ENCODE data around the gene EBPL. TPM values are rescaled to one million over a fixed set of nuclear protein-coding genes. Genes with fewer than 3 reads are reported as not detected.

The EBPL gene
- total RNA-seq, 4 donors from 2014 or later: 37.6 to 81.7 (median 45.0) TPM

DNA sequence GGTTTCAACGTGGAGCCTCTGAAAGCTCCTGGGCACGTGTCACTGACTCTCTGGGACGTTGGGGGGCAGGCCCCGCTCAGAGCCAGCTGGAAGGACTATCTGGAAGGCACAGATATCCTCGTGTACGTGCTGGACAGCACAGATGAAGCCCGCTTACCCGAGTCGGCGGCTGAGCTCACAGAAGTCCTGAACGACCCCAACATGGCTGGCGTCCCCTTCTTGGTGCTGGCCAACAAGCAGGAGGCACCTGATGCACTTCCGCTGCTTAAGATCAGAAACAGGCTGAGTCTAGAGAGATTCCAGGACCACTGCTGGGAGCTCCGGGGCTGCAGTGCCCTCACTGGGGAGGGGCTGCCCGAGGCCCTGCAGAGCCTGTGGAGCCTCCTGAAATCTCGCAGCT lies 60.7 kb downstream of the EBPL start:
- H3K4me1 ChIP-seq: peaks cover 0 to 8% (median 0%) of the 10 kb centered on the region in 3 donors
- TF ChIP-seq POLR2AphosphoS5 (IDR thresholded peaks at IDR 0.05): no peak
- TF ChIP-seq, protein P1, sequence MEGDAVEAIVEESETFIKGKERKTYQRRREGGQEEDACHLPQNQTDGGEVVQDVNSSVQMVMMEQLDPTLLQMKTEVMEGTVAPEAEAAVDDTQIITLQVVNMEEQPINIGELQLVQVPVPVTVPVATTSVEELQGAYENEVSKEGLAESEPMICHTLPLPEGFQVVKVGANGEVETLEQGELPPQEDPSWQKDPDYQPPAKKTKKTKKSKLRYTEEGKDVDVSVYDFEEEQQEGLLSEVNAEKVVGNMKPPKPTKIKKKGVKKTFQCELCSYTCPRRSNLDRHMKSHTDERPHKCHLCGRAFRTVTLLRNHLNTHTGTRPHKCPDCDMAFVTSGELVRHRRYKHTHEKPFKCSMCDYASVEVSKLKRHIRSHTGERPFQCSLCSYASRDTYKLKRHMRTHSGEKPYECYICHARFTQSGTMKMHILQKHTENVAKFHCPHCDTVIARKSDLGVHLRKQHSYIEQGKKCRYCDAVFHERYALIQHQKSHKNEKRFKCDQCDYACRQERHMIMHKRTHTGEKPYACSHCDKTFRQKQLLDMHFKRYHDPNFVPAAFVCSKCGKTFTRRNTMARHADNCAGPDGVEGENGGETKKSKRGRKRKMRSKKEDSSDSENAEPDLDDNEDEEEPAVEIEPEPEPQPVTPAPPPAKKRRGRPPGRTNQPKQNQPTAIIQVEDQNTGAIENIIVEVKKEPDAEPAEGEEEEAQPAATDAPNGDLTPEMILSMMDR (IDR thresholded peaks at IDR 0.05): no peak
- no peak for TF ChIP-seq POLR2A (IDR thresholded peaks at IDR 0.05)
- no peak for TF ChIP-seq EP300 (IDR thresholded peaks at IDR 0.05)
- no peak overlapping the region for H3K27ac ChIP-seq
- no peaks in the 10 kb centered on the region for H3K9me3 ChIP-seq
- no peaks in the 10 kb centered on the region for H3K27me3 ChIP-seq
- ATAC-seq: no peak
- no peak overlapping the region for H3K4me3 ChIP-seq
- no CpG with 5 or more reads among the region's 16 CpGs for WGBS, 2 donors (ENCODE audit: low coverage in 1 of 2)
- H3K36me3 ChIP-seq: no peaks in the 10 kb centered on the region

DNA sequence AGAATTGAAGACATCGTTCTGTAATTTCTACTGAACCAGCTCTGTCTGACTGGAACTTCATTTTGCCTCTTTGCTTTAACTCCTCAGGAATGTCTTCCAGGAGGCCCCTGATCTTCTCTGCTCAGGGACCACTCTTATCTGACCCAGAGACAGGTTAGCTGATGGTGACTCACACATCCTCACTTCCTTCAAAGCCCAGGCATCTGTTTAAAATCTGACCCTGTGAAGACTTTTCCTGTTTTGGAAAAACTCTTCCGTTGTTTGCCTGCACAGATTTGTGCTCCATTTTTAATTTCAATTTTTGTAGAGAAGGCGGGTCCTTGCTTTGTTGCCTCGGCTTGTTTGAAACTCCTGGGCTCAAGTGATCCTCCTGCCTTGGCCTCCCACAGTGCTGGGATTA lies 61.3 kb downstream of the EBPL start:
- Histone ChIP-seq H3K9me3 (no peaks in the 10 kb centered on the region), H3K4me1 (peaks cover 0 to 8% (median 0%) of the 10 kb centered on the region in 3 donors), H3K36me3 (no peaks in the 10 kb centered on the region), H3K4me3 (no peak overlapping the region), H3K27me3 (no peaks in the 10 kb centered on the region), H3K27ac (no peak overlapping the region)
- TF ChIP-seq EP300 (IDR thresholded peaks at IDR 0.05): no peak
- no peak for TF ChIP-seq POLR2A (IDR thresholded peaks at IDR 0.05)
- TF ChIP-seq, protein P1 (IDR thresholded peaks at IDR 0.05): no peak
- TF ChIP-seq POLR2AphosphoS5 (IDR thresholded peaks at IDR 0.05): no peak
- 66 to 69% methylated on average over 2 to 4 of the region's 4 CpGs for WGBS, 2 donors (ENCODE audit: low coverage in 1 of 2)
- no peak for ATAC-seq

DNA sequence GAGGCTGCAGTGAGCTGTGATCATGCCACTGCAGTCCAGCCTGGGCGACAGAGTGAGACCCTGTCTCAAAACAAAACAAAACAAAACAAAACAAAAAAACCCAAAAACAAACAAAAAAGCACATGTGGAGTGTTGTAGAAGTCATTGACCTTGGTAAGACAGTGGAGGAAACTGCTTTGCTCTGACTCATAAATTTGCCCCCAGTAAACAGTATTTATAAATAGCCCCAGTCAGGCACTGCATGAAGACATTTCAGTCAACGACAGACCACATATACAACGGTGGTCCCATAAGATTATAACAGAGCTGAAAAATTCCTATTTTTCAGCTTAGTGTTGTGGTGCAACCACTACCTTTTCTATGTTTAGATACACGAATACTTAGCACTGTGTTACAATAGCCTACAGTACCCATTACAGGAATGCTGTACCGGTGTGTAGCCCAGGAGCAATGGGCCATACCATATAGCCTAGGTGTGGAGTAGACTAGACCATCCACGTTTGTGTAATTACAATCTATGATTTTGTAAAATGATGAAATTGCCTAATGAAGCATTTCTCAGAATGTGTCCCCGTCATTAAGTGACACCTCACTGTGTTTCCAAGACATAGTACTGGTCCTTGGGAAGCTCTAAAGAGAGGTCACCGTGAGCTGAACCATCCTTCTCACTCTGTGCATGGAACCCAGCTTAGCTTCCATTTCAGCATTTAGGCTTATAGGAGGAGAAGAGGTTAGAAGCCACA lies 61.9 kb downstream of the EBPL start:
- Histone ChIP-seq H3K9me3 (no peaks in the 10 kb centered on the region), H3K4me1 (peaks cover 0 to 8% (median 0%) of the 10 kb centered on the region in 3 donors), H3K27ac (no peak overlapping the region), H3K36me3 (no peaks in the 10 kb centered on the region), H3K27me3 (no peaks in the 10 kb centered on the region), H3K4me3 (peak overlapping the region in 1 of 2 donors; percentile 33)
- TF ChIP-seq POLR2AphosphoS5 (IDR thresholded peaks at IDR 0.05): no peak
- TF ChIP-seq, protein P1 (IDR thresholded peaks at IDR 0.05): no peak
- TF ChIP-seq EP300 (IDR thresholded peaks at IDR 0.05): no peak
- no peak for TF ChIP-seq POLR2A (IDR thresholded peaks at IDR 0.05)
- WGBS, 2 donors (ENCODE audit: low coverage in 1 of 2): 68 to 74% methylated on average over 5 to 8 of the region's 8 CpGs
- no peak for ATAC-seq

DNA sequence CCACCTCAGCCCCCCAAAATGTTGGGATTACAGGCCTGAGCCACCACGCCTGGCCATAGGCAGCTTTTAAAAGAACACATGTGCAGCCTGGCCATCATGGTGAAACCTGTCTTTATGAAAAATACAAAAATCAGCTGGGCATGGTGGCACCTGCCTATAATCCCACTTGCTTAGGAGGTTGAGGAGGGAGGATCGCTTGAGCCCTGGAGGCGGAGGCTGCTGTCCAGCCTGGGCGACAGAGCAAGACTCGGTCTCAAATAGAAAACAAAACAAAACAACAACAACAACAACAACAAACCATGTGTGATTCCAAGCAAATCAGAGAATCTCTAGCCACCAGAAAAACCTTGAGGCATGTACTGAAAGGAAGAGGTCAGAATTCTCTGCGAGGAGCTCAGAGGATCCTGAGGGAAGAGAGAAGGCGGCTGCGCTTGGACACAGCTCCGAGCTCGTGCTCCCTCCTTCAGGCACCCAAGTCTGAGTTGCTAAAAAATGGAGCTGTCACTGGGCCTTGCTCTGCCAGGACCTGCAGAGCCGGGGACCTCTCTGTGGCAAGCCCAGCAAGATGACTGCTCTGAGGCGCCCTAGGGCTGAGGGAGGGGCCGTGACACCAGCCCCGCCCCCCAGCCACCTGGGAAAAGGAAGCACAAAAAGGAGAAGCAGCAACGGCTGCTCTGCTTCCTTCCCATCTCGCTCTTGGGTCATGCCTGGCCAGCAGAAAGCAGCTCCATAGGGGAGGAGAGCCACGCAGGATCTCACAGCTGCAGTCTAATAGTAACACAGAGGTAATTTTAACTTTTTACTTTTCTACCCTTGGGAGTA lies 63.2 kb downstream of the EBPL start, which contains the start of gene ARL11:
TSS of gene ARL11 (plus strand) at position 677 of the 822 bp plus-strand sequence. CDS start 1,941 bp downstream, outside the sequence.
- Histone ChIP-seq H3K9me3 (no peaks in the 10 kb centered on the region), H3K4me3 (peak within 1 kb of the TSS in 1 of 2 donors; percentile 33), H3K27ac (peak within 1 kb of the TSS in 1 of 4 donors; percentile 14), H3K27me3 (no peaks in the 10 kb centered on the region), H3K4me1 (peaks cover 0 to 8% (median 0%) of the 10 kb centered on the region in 3 donors), H3K36me3 (no peaks in the 10 kb centered on the region)
- peak; percentile 51 for ATAC-seq
- TF ChIP-seq POLR2A (IDR thresholded peaks at IDR 0.05): no peak
- TF ChIP-seq EP300 (IDR thresholded peaks at IDR 0.05): no peak
- TF ChIP-seq, protein P1 (IDR thresholded peaks at IDR 0.05): no peak
- no peak for TF ChIP-seq POLR2AphosphoS5 (IDR thresholded peaks at IDR 0.05)
- WGBS, 2 donors (ENCODE audit: low coverage in 1 of 2): 48 to 100% methylated on average over 1 to 12 of the region's 17 CpGs

Measured in gastroesophageal sphincter (tissue), 4 donors.